Caco-2 (cell line): ENCODE data around the gene PMM2. TPM values are rescaled to one million over a fixed set of nuclear protein-coding genes. Genes with fewer than 3 reads are reported as not detected.

Source experiments
- BruUV-seq: library from RNA; stranded (reverse); fragments of 400-500 nt; replicated peaks from 2 replicates; lab custom pipeline; 2021; lab: Mats Ljungman, UMichigan
- CTCF ChIA-PET: fragments of 300-600 bp; sonication (Branson Sonifier 250); formaldehyde crosslinking; loops from one replicate; lab custom pipeline; 2022; ENCODE audit warnings: antibody characterized with exemption; lab: Charles Lee
- POLR2A ChIA-PET: fragments of 300-600 bp; sonication (Branson Sonifier 250); formaldehyde crosslinking; loops from one replicate; lab custom pipeline; 2022; ENCODE audit warnings: antibody characterized with exemption; lab: Charles Lee
- DNase-seq, 2 experiments: peaks; one replicate each; pipeline versions ENCODE4 v3.0.0 to v3.0.0-alpha.2; 2020 to 2022
- H3K27me3 ChIP-seq: replicated peaks from 2 replicates; pipeline ENCODE4 v1.6.0; 2011; ENCODE audit warnings: low read length; ENCODE audit not compliant: control insufficient read depth, insufficient read depth
- H3K36me3 ChIP-seq: 2 replicates; pipeline ENCODE4 v1.5.1; 2011; ENCODE audit warnings: low read length; ENCODE audit not compliant: control insufficient read depth, insufficient read depth
- H3K4me1 ChIP-seq: fragments of 250-450 bp; sonication (Bioruptor Pico); 2 replicates; pipeline ENCODE4 v1.5.1; 2020; ENCODE audit warnings: mild to moderate bottlenecking
- H3K4me3 ChIP-seq: 2 replicates; pipeline ENCODE4 v1.5.1; 2011; ENCODE audit warnings: low read depth, mild to moderate bottlenecking, control low read depth, low read length
- H3K9me3 ChIP-seq: fragments of 250-450 bp; sonication (Bioruptor Pico); 2 replicates; pipeline ENCODE4 v1.5.1; 2020; ENCODE audit warnings: mild to moderate bottlenecking, moderate library complexity
- H3K27ac Mint-ChIP-seq: one replicate; pipeline ENCODE4 v1.8.0; 2022; ENCODE audit warnings: mixed read lengths; ENCODE audit not compliant: unreplicated experiment
- H3K27me3 Mint-ChIP-seq: one replicate; pipeline ENCODE4 v1.8.0; 2022; ENCODE audit warnings: mixed read lengths; ENCODE audit not compliant: insufficient read depth, unreplicated experiment
- H3K36me3 Mint-ChIP-seq: one replicate; pipeline ENCODE4 v1.8.0; 2022; ENCODE audit warnings: mild to moderate bottlenecking, mixed read lengths; ENCODE audit not compliant: insufficient read depth, unreplicated experiment
- H3K4me1 Mint-ChIP-seq: one replicate; pipeline ENCODE4 v1.8.0; 2022; ENCODE audit warnings: low read depth, mixed read lengths; ENCODE audit not compliant: unreplicated experiment
- H3K4me3 Mint-ChIP-seq: one replicate; pipeline ENCODE4 v1.8.0; 2022; ENCODE audit warnings: mild to moderate bottlenecking, moderate library complexity, mixed read lengths; ENCODE audit not compliant: unreplicated experiment
- H3K9me3 Mint-ChIP-seq: one replicate; pipeline ENCODE4 v1.8.0; 2022; ENCODE audit warnings: mixed read lengths; ENCODE audit not compliant: unreplicated experiment
- intact Hi-C: fragments of 100-400 bp; cut with micrococcal nuclease; formaldehyde crosslinking; loops from one replicate; pipeline ENCODE4 v1.10.0; 2022; ENCODE audit not compliant: unreplicated experiment
- total RNA-seq: library from RNA; stranded (reverse); gene quantifications from 2 replicates; pipeline ENCODE4 v1.2.3, GENCODE V29; 2022
- TF ChIP-seq, protein P1 (sequence below), 2 experiments: fragments of 200-600 bp in 1 of 2; IDR thresholded peaks; 1 replicate in 1 of 2; 2 replicates in 1 of 2; pipeline versions ENCODE4 v1.5.1 to v1.8.0; 2011 to 2022; ENCODE audit warnings: antibody characterized with exemption in 1 of 2, control low read depth in 1 of 2, inconsistent platforms in 1 of 2, low read depth in 1 of 2, low read length in 1 of 2, mild to moderate bottlenecking in 1 of 2, moderate library complexity in 1 of 2; ENCODE audit not compliant: insufficient read depth in 1 of 2, severe bottlenecking in 1 of 2, unreplicated experiment in 1 of 2

PMM2 gene
- total RNA-seq, 1 experiment from 2014 or later: 69.0 TPM

DNA sequence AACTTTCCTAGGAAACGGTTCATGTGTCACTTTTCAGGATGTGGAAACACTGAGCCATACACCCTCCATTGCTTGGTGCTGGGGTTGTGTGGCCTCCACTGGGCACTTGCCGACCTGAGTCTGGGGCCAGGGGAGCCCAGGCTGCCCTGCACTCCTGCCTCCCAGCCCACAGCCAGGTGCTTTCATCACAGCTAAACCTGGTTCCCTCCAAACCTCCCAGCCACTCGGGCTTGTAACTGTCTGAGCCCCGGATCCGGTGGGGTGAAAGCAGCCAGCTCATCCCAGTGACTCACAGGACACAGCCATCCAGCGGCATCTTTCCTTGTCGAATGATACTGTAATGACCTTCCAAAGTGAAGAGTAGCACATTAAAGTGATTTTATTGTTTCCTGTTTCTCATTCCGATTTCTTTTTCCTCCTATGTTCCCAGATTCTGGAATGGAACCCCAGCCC, 51.3 kb downstream of the PMM2 start:
- CTCF ChIA-PET: no interaction called here
- H3K4me3 Mint-ChIP-seq: peak overlapping the region; percentile 6

DNA sequence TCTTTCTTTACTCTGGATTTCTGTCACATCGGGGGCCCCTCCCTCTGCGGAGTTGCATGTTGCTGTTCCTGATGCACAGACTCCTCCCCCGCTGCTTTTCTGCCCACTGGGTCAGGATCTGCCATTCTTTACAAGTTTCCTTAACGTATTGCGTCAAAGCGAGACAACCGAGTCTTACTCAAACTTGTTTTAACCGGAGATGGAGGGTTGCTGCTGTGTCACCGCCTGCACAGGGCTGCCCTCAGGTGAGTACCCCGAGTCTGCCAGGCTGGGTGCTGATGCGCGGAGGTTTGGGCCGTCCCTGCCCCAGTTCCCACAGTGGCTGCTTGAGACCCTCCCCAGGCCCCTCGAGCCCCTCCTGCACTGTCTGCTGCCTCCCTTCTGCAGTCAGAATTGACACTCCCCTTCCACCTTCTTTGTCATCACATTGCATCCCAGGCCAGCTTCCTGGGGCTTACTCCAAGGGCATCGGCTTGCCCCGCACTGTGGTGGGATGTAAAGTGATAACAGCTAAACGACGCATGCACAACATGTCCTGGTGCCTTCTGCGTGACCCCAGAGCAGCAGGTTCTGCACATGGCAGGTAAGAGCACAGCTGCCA, 51.9 kb downstream of the PMM2 start:
- peaks cover 73% of the 10 kb centered on the region for H3K36me3 Mint-ChIP-seq
- no peaks in the 10 kb centered on the region for H3K9me3 ChIP-seq
- intact Hi-C loops: no loop called here
- CTCF ChIA-PET: no interaction called here
- BruUV-seq: no TSS peak
- TF ChIP-seq, protein P1, sequence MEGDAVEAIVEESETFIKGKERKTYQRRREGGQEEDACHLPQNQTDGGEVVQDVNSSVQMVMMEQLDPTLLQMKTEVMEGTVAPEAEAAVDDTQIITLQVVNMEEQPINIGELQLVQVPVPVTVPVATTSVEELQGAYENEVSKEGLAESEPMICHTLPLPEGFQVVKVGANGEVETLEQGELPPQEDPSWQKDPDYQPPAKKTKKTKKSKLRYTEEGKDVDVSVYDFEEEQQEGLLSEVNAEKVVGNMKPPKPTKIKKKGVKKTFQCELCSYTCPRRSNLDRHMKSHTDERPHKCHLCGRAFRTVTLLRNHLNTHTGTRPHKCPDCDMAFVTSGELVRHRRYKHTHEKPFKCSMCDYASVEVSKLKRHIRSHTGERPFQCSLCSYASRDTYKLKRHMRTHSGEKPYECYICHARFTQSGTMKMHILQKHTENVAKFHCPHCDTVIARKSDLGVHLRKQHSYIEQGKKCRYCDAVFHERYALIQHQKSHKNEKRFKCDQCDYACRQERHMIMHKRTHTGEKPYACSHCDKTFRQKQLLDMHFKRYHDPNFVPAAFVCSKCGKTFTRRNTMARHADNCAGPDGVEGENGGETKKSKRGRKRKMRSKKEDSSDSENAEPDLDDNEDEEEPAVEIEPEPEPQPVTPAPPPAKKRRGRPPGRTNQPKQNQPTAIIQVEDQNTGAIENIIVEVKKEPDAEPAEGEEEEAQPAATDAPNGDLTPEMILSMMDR (IDR thresholded peaks at IDR 0.05; ENCODE audit: insufficient read depth in 1 of 2, low read depth in 1 of 2, low read length in 1 of 2, severe bottlenecking in 1 of 2, unreplicated experiment in 1 of 2): no peak
- H3K4me1 ChIP-seq: no peaks in the 10 kb centered on the region
- H3K9me3 Mint-ChIP-seq: no peaks in the 10 kb centered on the region
- no peak for DNase-seq
- no peak overlapping the region for H3K4me3 ChIP-seq
- H3K36me3 ChIP-seq: peaks cover 7% of the 10 kb centered on the region; the same call in 1 of the 2 replicates
- peak overlapping the region; percentile 49 for H3K27ac Mint-ChIP-seq
- H3K27me3 Mint-ChIP-seq: no peaks in the 10 kb centered on the region
- H3K4me3 Mint-ChIP-seq: peak overlapping the region; percentile 6
- H3K27me3 ChIP-seq: no peaks in the 10 kb centered on the region
- H3K4me1 Mint-ChIP-seq: no peaks in the 10 kb centered on the region
- POLR2A ChIA-PET: no interaction called here

More for the DNA sequence above, 51.3 kb downstream of the PMM2 start:
- no peak for DNase-seq
- Histone ChIP-seq H3K9me3 (no peaks in the 10 kb centered on the region), H3K27me3 (no peaks in the 10 kb centered on the region), H3K36me3 (peaks cover 7% of the 10 kb centered on the region; the same call in 1 of the 2 replicates), H3K4me3 (no peak overlapping the region), H3K4me1 (no peaks in the 10 kb centered on the region)
- no TSS peak for BruUV-seq
- Mint-ChIP-seq H3K36me3 (peaks cover 73% of the 10 kb centered on the region), H3K9me3 (no peaks in the 10 kb centered on the region), H3K27ac (peak overlapping the region; percentile 49), H3K27me3 (no peaks in the 10 kb centered on the region), H3K4me1 (peaks cover 1% of the 10 kb centered on the region)
- POLR2A ChIA-PET: no interaction called here
- intact Hi-C loops: no loop called here
- TF ChIP-seq, protein P1 (IDR thresholded peaks at IDR 0.05; ENCODE audit: insufficient read depth in 1 of 2, low read depth in 1 of 2, low read length in 1 of 2, severe bottlenecking in 1 of 2, unreplicated experiment in 1 of 2): no peak

DNA sequence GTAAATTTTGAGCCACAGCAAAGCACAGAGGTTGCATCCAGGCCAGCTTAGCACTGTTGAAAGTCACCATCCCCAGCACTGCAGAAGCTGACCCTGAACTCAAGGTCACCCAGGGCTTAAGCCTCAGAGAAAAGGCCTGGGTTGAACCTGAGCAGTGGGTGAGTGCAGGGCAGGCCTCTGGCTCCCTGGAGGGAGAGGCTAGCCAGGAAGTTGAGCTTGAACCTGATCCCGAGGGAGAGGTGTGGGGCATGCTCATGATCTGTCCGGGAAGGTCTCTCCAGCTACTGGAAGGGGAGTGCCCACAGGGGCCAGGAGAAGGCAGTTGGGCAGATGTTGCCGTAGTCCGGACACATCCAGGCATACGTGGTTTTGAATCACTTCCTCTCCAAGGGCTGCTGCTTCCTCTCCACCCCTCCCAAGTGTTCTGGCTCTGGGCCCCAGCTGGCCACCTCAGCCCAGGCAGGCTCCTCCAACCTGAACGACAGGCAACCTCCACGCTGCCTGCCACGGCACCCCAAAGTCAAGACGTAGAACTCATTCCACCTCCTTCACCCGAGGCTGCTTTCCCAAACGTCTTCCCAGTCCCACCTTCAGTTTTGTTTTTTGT, 52.7 kb downstream of the PMM2 start:
- intact Hi-C loops: no loop called here
- H3K36me3 ChIP-seq: peaks cover 7% of the 10 kb centered on the region; the same call in 1 of the 2 replicates
- POLR2A ChIA-PET: no interaction called here

More for the DNA sequence above, 52.7 kb downstream of the PMM2 start:
- CTCF ChIA-PET: no interaction called here
- no peaks in the 10 kb centered on the region for H3K4me1 Mint-ChIP-seq
- peaks cover 73% of the 10 kb centered on the region for H3K36me3 Mint-ChIP-seq
- no peaks in the 10 kb centered on the region for H3K9me3 Mint-ChIP-seq
- H3K4me3 Mint-ChIP-seq: no peak overlapping the region
- no TSS peak for BruUV-seq
- H3K27ac Mint-ChIP-seq: peak overlapping the region; percentile 55
- no peaks in the 10 kb centered on the region for H3K27me3 Mint-ChIP-seq
- no peaks in the 10 kb centered on the region for H3K27me3 ChIP-seq
- DNase-seq: no peak
- no peak overlapping the region for H3K4me3 ChIP-seq
- H3K4me1 ChIP-seq: no peaks in the 10 kb centered on the region
- H3K9me3 ChIP-seq: no peaks in the 10 kb centered on the region
- TF ChIP-seq, protein P1 (IDR thresholded peaks at IDR 0.05; ENCODE audit: insufficient read depth in 1 of 2, low read depth in 1 of 2, low read length in 1 of 2, severe bottlenecking in 1 of 2, unreplicated experiment in 1 of 2): no peak
